Coronary artery (tissue), 2 donors: ENCODE measurements around the gene DET1.
A peak's percentile ranks its signal among the peaks of the same experiment; 100 is the strongest.
"Not testable (repeated sequence)": the region's sequence is repeated elsewhere in the genome, so short reads cannot be mapped to it uniquely, and the experiment has no call there.

ENCODE experiments used
- DNase-seq: peaks from one replicate; pipeline ENCODE4 v3.0.0-alpha.2; 2017; ENCODE audit warnings: low spot score
- H3K27ac ChIP-seq, 2 donors: fragments of 200-600 bp; sonication (generic); one replicate each; pipeline ENCODE4 v1.5.1; 2016 to 2019
- H3K4me3 ChIP-seq: fragments of 200-600 bp; sonication (generic); 2 replicates; pipeline ENCODE4 v1.5.1; 2016; ENCODE audit warnings: mild to moderate bottlenecking, moderate library complexity
- CTCF ChIP-seq: fragments of 200-600 bp; sonication (generic); IDR thresholded peaks from one replicate; pipeline ENCODE4 v1.5.1; 2019; ENCODE audit warnings: antibody characterized with exemption

Gene DET1

GRCh38 chr15:88545578-88546247 is 768 bp downstream of the DET1 start:
- Histone ChIP-seq H3K27ac (peak overlapping the region; percentile 57 to 93), H3K4me3 (peak overlapping the region; percentile 82)
- DNase-seq, result not testable (repeated sequence)

GRCh38 chr15:88543065-88543776 is 3.3 kb downstream of the DET1 start:
- no peak for DNase-seq
- Histone ChIP-seq H3K27ac (peak overlapping the region; percentile 24 to 68), H3K4me3 (no peak overlapping the region)
- TF ChIP-seq CTCF, result no peak

- no peak for DNase-seq
- Histone ChIP-seq H3K4me3 (no peak overlapping the region), H3K27ac (peak overlapping the region; percentile 24 to 68)
- TF ChIP-seq CTCF, result no peak
These were observed 4.1 kb downstream of the DET1 start for GRCh38 chr15:88542342-88542733.

- TF ChIP-seq CTCF, result no peak
- Histone ChIP-seq H3K27ac (peak overlapping the region in 1 of 2 donors; percentile 68), H3K4me3 (no peak overlapping the region)
- no peak for DNase-seq
These were observed 4.7 kb downstream of the DET1 start for GRCh38 chr15:88541709-88542341.

GRCh38 chr15:88541111-88541510 is 5.4 kb downstream of the DET1 start:
- not testable (repeated sequence) for H3K27ac ChIP-seq, H3K4me3 ChIP-seq, DNase-seq

GRCh38 chr15:88540350-88540749 is 6.1 kb downstream of the DET1 start:
- DNase-seq, H3K27ac ChIP-seq, H3K4me3 ChIP-seq: not testable (repeated sequence)

GRCh38 chr15:88539441-88539840 is 7.0 kb downstream of the DET1 start:
- no peak for DNase-seq
- Histone ChIP-seq H3K27ac (no peak overlapping the region), H3K4me3 (no peak overlapping the region)
- no peak for TF ChIP-seq CTCF

- no peak overlapping the region for H3K27ac ChIP-seq
- DNase-seq, result no peak
These were observed 7.5 kb downstream of the DET1 start for GRCh38 chr15:88538972-88539371.

More at GRCh38 chr15:88538972-88539371, 7.5 kb downstream of the DET1 start:
- no peak for TF ChIP-seq CTCF
- no peak overlapping the region for H3K4me3 ChIP-seq
